Measurements from ENCODE around the gene SV2C.

The SV2C gene

GRCh38 chr5:76372323-76373054 lies 289.3 kb downstream of the SV2C start:
- no peak overlapping the region for H2AFZ ChIP-seq (ENCODE audit: low read depth, low read length, severe bottlenecking)
- TF ChIP-seq CTCF (IDR thresholded peaks at IDR 0.05; ENCODE audit: insufficient read depth, low read length, poor library complexity, severe bottlenecking) (no peak), EZH2phosphoT487 (conservative IDR thresholded peaks at IDR 0.05; ENCODE audit: low read length) (no peak)
- H3K9me2 ChIP-seq (replicated peaks; ENCODE audit: insufficient read depth, low read length), result no peaks in the 10 kb centered on the region
- no peaks in the 10 kb centered on the region for H3K9me3 ChIP-seq (ENCODE audit: insufficient read depth, low read length)
- no peak overlapping the region for H3K4me2 ChIP-seq (ENCODE audit: low read depth, low read length, poor library complexity, severe bottlenecking)
- no peaks in the 10 kb centered on the region for H3F3A ChIP-seq (ENCODE audit: insufficient read depth)
- H3K27ac ChIP-seq (ENCODE audit: low read depth, low read length), result no peak overlapping the region
- H3K27me3 ChIP-seq (ENCODE audit: low read length), result no peaks in the 10 kb centered on the region
- H3K36me3 ChIP-seq (ENCODE audit: low read length), result no peaks in the 10 kb centered on the region
- H3K79me2 ChIP-seq (ENCODE audit: insufficient read depth, low read length), result no peaks in the 10 kb centered on the region
- no peaks in the 10 kb centered on the region for H4K20me1 ChIP-seq (ENCODE audit: low read depth, low read length)
- no peak overlapping the region for H3K9ac ChIP-seq (ENCODE audit: low read length)
- no peak overlapping the region for H3K4me3 ChIP-seq (ENCODE audit: insufficient read depth, low read length, poor library complexity, severe bottlenecking)

- Histone ChIP-seq H3F3A (ENCODE audit: insufficient read depth) (no peaks in the 10 kb centered on the region), H3K4me3 (ENCODE audit: insufficient read depth, low read length, poor library complexity, severe bottlenecking) (no peak overlapping the region), H3K79me2 (ENCODE audit: insufficient read depth, low read length) (no peaks in the 10 kb centered on the region), H3K4me2 (ENCODE audit: low read depth, low read length, poor library complexity, severe bottlenecking) (no peak overlapping the region), H3K27me3 (ENCODE audit: low read length) (no peaks in the 10 kb centered on the region), H3K9me2 (replicated peaks; ENCODE audit: insufficient read depth, low read length) (no peaks in the 10 kb centered on the region), H3K36me3 (ENCODE audit: low read length) (no peaks in the 10 kb centered on the region), H4K20me1 (ENCODE audit: low read depth, low read length) (no peaks in the 10 kb centered on the region), H3K9me3 (ENCODE audit: insufficient read depth, low read length) (no peaks in the 10 kb centered on the region), H3K27ac (ENCODE audit: low read depth, low read length) (no peak overlapping the region), H3K9ac (ENCODE audit: low read length) (no peak overlapping the region), H2AFZ (ENCODE audit: low read depth, low read length, severe bottlenecking) (no peak overlapping the region)
- TF ChIP-seq EZH2phosphoT487 (conservative IDR thresholded peaks at IDR 0.05; ENCODE audit: low read length) (no peak), CTCF (IDR thresholded peaks at IDR 0.05; ENCODE audit: insufficient read depth, low read length, poor library complexity, severe bottlenecking) (no peak)
Measured at GRCh38 chr5:76376148-76376865, 293.1 kb downstream of the SV2C start.

GRCh38 chr5:76376866-76377230 lies 293.7 kb downstream of the SV2C start:
- no peak overlapping the region for H3K4me3 ChIP-seq (ENCODE audit: insufficient read depth, low read length, poor library complexity, severe bottlenecking)
- no peaks in the 10 kb centered on the region for H3K79me2 ChIP-seq (ENCODE audit: insufficient read depth, low read length)
- no peak for TF ChIP-seq CTCF (IDR thresholded peaks at IDR 0.05; ENCODE audit: insufficient read depth, low read length, poor library complexity, severe bottlenecking)
- TF ChIP-seq EZH2phosphoT487 (conservative IDR thresholded peaks at IDR 0.05; ENCODE audit: low read length), result no peak
- H3F3A ChIP-seq (ENCODE audit: insufficient read depth), result no peaks in the 10 kb centered on the region
- no peaks in the 10 kb centered on the region for H3K9me3 ChIP-seq (ENCODE audit: insufficient read depth, low read length)
- H3K27ac ChIP-seq (ENCODE audit: low read depth, low read length), result no peak overlapping the region
- H4K20me1 ChIP-seq (ENCODE audit: low read depth, low read length), result no peaks in the 10 kb centered on the region
- no peaks in the 10 kb centered on the region for H3K9me2 ChIP-seq (replicated peaks; ENCODE audit: insufficient read depth, low read length)
- no peak overlapping the region for H3K9ac ChIP-seq (ENCODE audit: low read length)
- H2AFZ ChIP-seq (ENCODE audit: low read depth, low read length, severe bottlenecking), result no peak overlapping the region
- H3K4me2 ChIP-seq (ENCODE audit: low read depth, low read length, poor library complexity, severe bottlenecking), result no peak overlapping the region
- H3K36me3 ChIP-seq (ENCODE audit: low read length), result no peaks in the 10 kb centered on the region
- H3K27me3 ChIP-seq (ENCODE audit: low read length), result no peaks in the 10 kb centered on the region

Measured in SU-DHL-6 (cell line).